HepG2 (cell line): ENCODE results near the gene DAAM2. TPM values are rescaled to one million over a fixed set of nuclear protein-coding genes. Genes with fewer than 3 reads are reported as not detected.
A peak's percentile ranks its signal among the peaks of the same experiment; 100 is the strongest.

Source experiments
- ATAC-seq: fragments of 200-7000 bp; cut with Tn5 transposase; 3 replicates; pipeline ENCODE4 v1.9.1; 2020; ENCODE audit warnings: mild to moderate bottlenecking, moderate library complexity
- BruUV-seq: library from RNA; stranded (reverse); fragments of 400-500 nt; replicated peaks from 2 replicates; lab custom pipeline; 2021; lab: Mats Ljungman, UMichigan
- CTCF ChIA-PET: fragments of 300-600 bp; formaldehyde crosslinking; extraction: SDS; loops from one replicate; lab custom pipeline; 2021; ENCODE audit warnings: low total read pairs, inconsistent platforms, low intra/inter-chr PET ratio; lab: Yijun Ruan, JAX
- POLR2A ChIA-PET: fragments of 350-600 bp; sonication (Branson Sonifier 250); formaldehyde crosslinking; loops from one replicate; lab custom pipeline; 2020; ENCODE audit warnings: antibody characterized with exemption, inconsistent platforms; lab: Yijun Ruan, JAX
- DNase-seq: peaks from one replicate; pipeline ENCODE4 v3.0.0-alpha.2; 2015; ENCODE audit warnings: low spot score
- FAIRE-seq: peaks from 3 replicates; lab custom pipeline; 2011; peaks lifted over from hg19 to GRCh38; lab: Jason Lieb, UNC
- H2AFZ ChIP-seq: one replicate; pipeline ENCODE4 v1.6.1; 2011; ENCODE audit warnings: low read length, inconsistent platforms
- H3K27ac ChIP-seq: fragments of 300-600 bp; 3 replicates; pipeline ENCODE4 v1.8.0; 2011; ENCODE audit warnings: mixed run types, mild to moderate bottlenecking, mixed read lengths, low read length, inconsistent platforms; ENCODE audit not compliant: insufficient read depth; ENCODE audit errors: extremely low read length
- H3K27me3 ChIP-seq, 2 experiments: fragments of 200-600 bp in 1 of 2; 2 replicates in 1 of 2; 3 replicates in 1 of 2; pipeline versions ENCODE4 v1.6.0 to v1.8.0; 2011; ENCODE audit warnings: low read length in 2 of 2, mild to moderate bottlenecking in 2 of 2, moderate library complexity in 2 of 2, inconsistent platforms in 1 of 2; ENCODE audit not compliant: insufficient read depth in 2 of 2, control insufficient read depth in 1 of 2
- H3K36me3 ChIP-seq, 2 experiments: fragments of 200-600 bp in 1 of 2; replicated peaks in 1 of 2; 2 replicates in 1 of 2; 3 replicates in 1 of 2; pipeline versions ENCODE4 v1.5.1 to v1.8.0; 2011; ENCODE audit warnings: low read length in 2 of 2, inconsistent platforms in 1 of 2; ENCODE audit not compliant: insufficient read depth in 2 of 2, control insufficient read depth in 1 of 2
- H3K4me1 ChIP-seq: 2 replicates; pipeline ENCODE4 v1.5.1; 2012; ENCODE audit warnings: low read length, inconsistent platforms; ENCODE audit not compliant: insufficient read depth
- H3K4me2 ChIP-seq: 2 replicates; pipeline ENCODE4 v1.6.0; 2011; ENCODE audit warnings: low read depth, low read length, inconsistent platforms
- H3K4me3 ChIP-seq, 3 experiments: fragments of 200-600 bp in 1 of 3; sonication (generic), shearing (Covaris generic) in 1 of 3; replicated peaks in 1 of 3; 2 replicates each; pipeline ENCODE4 v1.5.1; 2011 to 2016; ENCODE audit warnings: low read length in 3 of 3, inconsistent platforms in 2 of 3, low read depth in 2 of 3, mild to moderate bottlenecking in 2 of 3, control low read depth in 1 of 3, mixed read lengths in 1 of 3; ENCODE audit not compliant: insufficient read depth in 1 of 3
- H3K79me2 ChIP-seq: one replicate; pipeline ENCODE4 v1.6.1; 2011; ENCODE audit warnings: low read length, inconsistent platforms; ENCODE audit not compliant: insufficient read depth
- H3K9ac ChIP-seq: 2 replicates; pipeline ENCODE4 v1.6.0; 2011; ENCODE audit warnings: mild to moderate bottlenecking, low read depth, low read length, inconsistent platforms; ENCODE audit not compliant: insufficient read depth
- H3K9me3 ChIP-seq: 2 replicates; pipeline ENCODE4 v1.5.1; 2012; ENCODE audit warnings: mild to moderate bottlenecking, low read length
- H4K20me1 ChIP-seq: 2 replicates; pipeline ENCODE4 v1.6.0; 2011; ENCODE audit warnings: inconsistent platforms, mild to moderate bottlenecking, low read length, moderate library complexity; ENCODE audit not compliant: insufficient read depth
- EED ChIP-seq: sonication (generic); formaldehyde crosslinking; IDR thresholded peaks from 2 replicates; pipeline ENCODE4 v1.5.0; 2020; ENCODE audit warnings: mild to moderate bottlenecking, missing genetic modification reagents
- HDAC1 ChIP-seq: sonication (generic); formaldehyde crosslinking; IDR thresholded peaks from 2 replicates; pipeline ENCODE4 v1.5.1; 2020; ENCODE audit warnings: mild to moderate bottlenecking, missing genetic modification reagents
- NFAT5 ChIP-seq: sonication (generic); formaldehyde crosslinking; IDR thresholded peaks from 2 replicates; pipeline ENCODE4 v1.4.0; 2020; ENCODE audit warnings: missing genetic modification reagents
- SKIL ChIP-seq: sonication (generic); formaldehyde crosslinking; IDR thresholded peaks from 2 replicates; pipeline ENCODE4 v1.8.0; 2022; ENCODE audit warnings: missing genetic modification reagents, mild to moderate bottlenecking, moderate library complexity, borderline replicate concordance
- STAT5B ChIP-seq: sonication (generic); formaldehyde crosslinking; IDR thresholded peaks from 2 replicates; pipeline ENCODE4 v1.4.0; 2020; ENCODE audit warnings: missing genetic modification reagents
- WGBS: methylation state at CpG from one replicate; pipeline ENCODE4 v1.1.6; 2017; ENCODE audit warnings: low lambda C conversion rate; 5-methylcytosine and 5-hydroxymethylcytosine counted together
- in situ Hi-C: cut with HindIII; loops from 2 replicates; pipeline ENCODE4 v1.10.0; 2017; ENCODE audit warnings: low pct_unique_long_range_greater_than_20kb; ENCODE audit not compliant: extremely low pct_ligation_motif_present
- intact Hi-C: fragments of 100-400 bp; cut with micrococcal nuclease; formaldehyde crosslinking; loops from one replicate; pipeline ENCODE4 v1.10.0; 2022; ENCODE audit not compliant: unreplicated experiment
- polyA plus RNA-seq, 8 experiments: library from polyadenylated mRNA; depleted of rRNA in 3 of 8; stranded (reverse) in 7 of 8; unstranded in 1 of 8; fragments of >200 nt; fragmentation: Illumina TruSeq in 4 of 8; extraction: Trizol in 4 of 8; gene quantifications; 2 replicates each; pipeline versions ENCODE4 v1.2.1 to v1.2.3, GENCODE V29; 2011 to 2016; ENCODE audit warnings: low read depth in 4 of 8, missing spikeins in 1 of 8, mixed read lengths in 1 of 8; ENCODE audit not compliant: insufficient read depth in 1 of 8
- total RNA-seq, 5 experiments: library from RNA; depleted of rRNA; stranded (reverse); fragments of >200 nt; fragmentation: Illumina TruSeq; extraction: Trizol; gene quantifications; 2 replicates each; pipeline ENCODE4 v1.2.3, GENCODE V29; 2016; ENCODE audit warnings: low read depth in 1 of 5

Gene DAAM2
- total and polyA plus RNA-seq, 2 of the 13 experiments (the other 11 are each of a cell fraction or from before 2014, with no cell fraction given): 0.01 TPM; not detected in 1

- Histone ChIP-seq H3K4me2 (no peak overlapping the region), H3K79me2 (no peaks in the 10 kb centered on the region), H3K4me1 (no peaks in the 10 kb centered on the region), H4K20me1 (no peaks in the 10 kb centered on the region), H2AFZ (no peak overlapping the region), H3K27ac (no peak overlapping the region), H3K27me3 (no peaks in the 10 kb centered on the region; a peak in 1 of 5 replicates), H3K36me3 (no peaks in the 10 kb centered on the region), H3K9ac (no peak overlapping the region), H3K9me3 (no peaks in the 10 kb centered on the region), H3K4me3 (no peak overlapping the region)
- FAIRE-seq: no peak
- in situ Hi-C loops (no loop called here), intact Hi-C loops (no loop called here)
- DNase-seq: no peak
- peak; percentile 20 for ATAC-seq
- WGBS: 86% methylated on average over 4 of the region's 4 CpGs
- no TSS peak for BruUV-seq
- TF ChIP-seq EED: no peak
- TF ChIP-seq SKIL: peak; percentile 46; the same call in 1 of the 2 replicates
- ChIA-PET POLR2A (no interaction called here), CTCF (no interaction called here)
Observed at GRCh38 chr6:39902786-39903465, 110.8 kb downstream of the DAAM2 start.

- no peaks in the 10 kb centered on the region for H3K79me2 ChIP-seq
- H3K4me2 ChIP-seq: no peak overlapping the region
- no peak for DNase-seq
- ChIA-PET CTCF (no interaction called here), POLR2A (no interaction called here)
- H3K4me1 ChIP-seq: no peaks in the 10 kb centered on the region
- H3K36me3 ChIP-seq: no peaks in the 10 kb centered on the region
- no peak overlapping the region for H3K9ac ChIP-seq
- no peak for ATAC-seq
- H3K9me3 ChIP-seq: no peaks in the 10 kb centered on the region
- in situ Hi-C loops (no loop called here), intact Hi-C loops (no loop called here)
- H3K4me3 ChIP-seq: no peak overlapping the region
- H2AFZ ChIP-seq: no peak overlapping the region
- no peaks in the 10 kb centered on the region; a peak in 1 of 5 replicates for H3K27me3 ChIP-seq
- 93% methylated on average over 6 of the region's 6 CpGs for WGBS
- BruUV-seq: no TSS peak
- H4K20me1 ChIP-seq: no peaks in the 10 kb centered on the region
- H3K27ac ChIP-seq: no peak overlapping the region
- no peak for FAIRE-seq
- TF ChIP-seq HDAC1 (CRISPR knock-in tag): no peak
- TF ChIP-seq STAT5B (CRISPR knock-in tag): no peak
- TF ChIP-seq NFAT5: no peak
Observed at GRCh38 chr6:39903656-39904055, 111.5 kb downstream of the DAAM2 start.
